Fibroblast of the aortic adventitia (primary cell): Measurements from ENCODE around the gene IRX1. TPM values are rescaled to one million over a fixed set of nuclear protein-coding genes. Genes with fewer than 3 reads are reported as not detected.
A peak's percentile ranks its signal among the peaks of the same experiment; 100 is the strongest.

Experiments used
- DNase-seq: peaks from one replicate; pipeline ENCODE4 v3.0.0-alpha.2; 2010; ENCODE audit warnings: low read depth
- H3K4me3 ChIP-seq: 2 replicates; pipeline ENCODE4 v1.5.1; 2011; ENCODE audit warnings: low read depth, mild to moderate bottlenecking, control low read depth, low read length, moderate library complexity
- CTCF ChIP-seq: IDR thresholded peaks from 2 replicates; pipeline ENCODE4 v1.5.1; 2011; ENCODE audit warnings: mild to moderate bottlenecking, low read length, control low read depth, inconsistent platforms; ENCODE audit not compliant: insufficient read depth
- total RNA-seq: library from RNA; depleted of rRNA; stranded (reverse); fragments of >200 nt; gene quantifications from 2 replicates; pipeline ENCODE4 v1.2.3, GENCODE V29; 2012; ENCODE audit warnings: low replicate concordance

Gene IRX1
- total RNA-seq, 1 donor: 7.9 TPM

GRCh38 chr5:3596857-3597166 lies 1.2 kb downstream of the IRX1 start:
- H3K4me3 ChIP-seq: peak overlapping the region; percentile 63
- peak; percentile 6 for DNase-seq
- no peak for TF ChIP-seq CTCF

- H3K4me3 ChIP-seq: peak overlapping the region; percentile 63
These were observed 1.8 kb downstream of the IRX1 start for GRCh38 chr5:3597167-3598007.

GRCh38 chr5:3598207-3598606 lies 2.6 kb downstream of the IRX1 start:
- no peak overlapping the region for H3K4me3 ChIP-seq
- DNase-seq: no peak
- no peak for TF ChIP-seq CTCF

More at GRCh38 chr5:3597167-3598007, 1.8 kb downstream of the IRX1 start:
- no peak for TF ChIP-seq CTCF
- DNase-seq: peak; percentile 1

GRCh38 chr5:3598769-3599211 lies 3.2 kb downstream of the IRX1 start:
- no peak for DNase-seq
- TF ChIP-seq CTCF: no peak
- no peak overlapping the region for H3K4me3 ChIP-seq

- no peak for DNase-seq
- no peak overlapping the region for H3K4me3 ChIP-seq
- no peak for TF ChIP-seq CTCF
These were observed 3.8 kb downstream of the IRX1 start for GRCh38 chr5:3599226-3600105.

GRCh38 chr5:3600106-3601060 lies 4.8 kb downstream of the IRX1 start:
- no peak for TF ChIP-seq CTCF
- no peak for DNase-seq
- H3K4me3 ChIP-seq: no peak overlapping the region
